NCI-H1092 treated with DMSO at 0.1 percent for 48 hours (cell line): ENCODE measurements around the gene AZI2.

Experiments used
- DNase-seq: peaks from one replicate; lab custom pipeline; 2025; lab: John Stamatoyannopoulos, UW

AZI2 gene

GRCh38 chr3:28301688-28302087 lies 46.9 kb downstream of the AZI2 start:
- no peak for DNase-seq

GRCh38 chr3:28300345-28300962 lies 48.2 kb downstream of the AZI2 start:
- no peak for DNase-seq

- DNase-seq = no peak
Measured at GRCh38 chr3:28299705-28300104, 48.9 kb downstream of the AZI2 start.

- DNase-seq = no peak
Measured at GRCh38 chr3:28295898-28296490, 52.6 kb downstream of the AZI2 start.

GRCh38 chr3:28294667-28295413 lies 53.8 kb downstream of the AZI2 start:
- DNase-seq = no peak

- no peak for DNase-seq
Measured at GRCh38 chr3:28292622-28293021, 56.0 kb downstream of the AZI2 start.

- no peak for DNase-seq
Measured at GRCh38 chr3:28291577-28291976, 57.0 kb downstream of the AZI2 start.

GRCh38 chr3:28290863-28291300 lies 57.7 kb downstream of the AZI2 start:
- DNase-seq = no peak

GRCh38 chr3:28287046-28287445 lies 61.6 kb downstream of the AZI2 start:
- DNase-seq = no peak

- DNase-seq = no peak
Measured at GRCh38 chr3:28286595-28286994, 62.0 kb downstream of the AZI2 start.

GRCh38 chr3:28280781-28281180 lies 67.8 kb downstream of the AZI2 start:
- DNase-seq = no peak

- DNase-seq = no peak
Measured at GRCh38 chr3:28279770-28280169, 68.9 kb downstream of the AZI2 start.

GRCh38 chr3:28278918-28279317 lies 69.7 kb downstream of the AZI2 start:
- DNase-seq = no peak

- no peak for DNase-seq
Measured at GRCh38 chr3:28273837-28274236, 74.8 kb downstream of the AZI2 start.
